ENCODE results near the gene HIPK4.

Gene HIPK4

GRCh38 chr19:40392894-40393517, 3.0 kb upstream of the HIPK4 start:
- TF ChIP-seq CTCF (IDR thresholded peaks at IDR 0.05; ENCODE audit: insufficient read depth, missing control alignments): peak; percentile 25
- DNase-seq (ENCODE audit: insufficient read length, low spot score) (no peak), FAIRE-seq (no peak)

DNA sequence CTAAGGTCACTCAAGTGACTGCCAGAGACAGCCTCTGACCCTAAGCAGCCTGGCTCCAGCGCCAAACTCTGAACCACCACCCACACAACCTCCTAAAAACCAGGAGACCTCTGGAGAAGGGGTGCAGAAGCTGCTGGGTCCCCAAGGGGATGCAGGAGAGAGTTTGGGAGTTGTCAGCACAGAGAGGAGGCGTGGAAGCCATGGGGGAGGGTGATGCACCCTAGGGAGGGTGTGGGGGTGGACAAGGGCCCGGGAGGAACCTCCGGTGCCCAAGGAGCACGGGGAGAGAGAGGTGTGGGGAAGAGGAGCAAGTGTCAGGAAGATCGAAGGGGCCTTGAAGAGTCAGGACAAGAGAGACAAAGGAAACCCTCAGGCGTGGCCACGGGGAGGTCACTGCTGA, 2.1 kb upstream of the HIPK4 start:
- no peak for TF ChIP-seq CTCF (IDR thresholded peaks at IDR 0.05; ENCODE audit: insufficient read depth, missing control alignments)
- no peak for FAIRE-seq
- DNase-seq (ENCODE audit: insufficient read length, low spot score): no peak

DNA sequence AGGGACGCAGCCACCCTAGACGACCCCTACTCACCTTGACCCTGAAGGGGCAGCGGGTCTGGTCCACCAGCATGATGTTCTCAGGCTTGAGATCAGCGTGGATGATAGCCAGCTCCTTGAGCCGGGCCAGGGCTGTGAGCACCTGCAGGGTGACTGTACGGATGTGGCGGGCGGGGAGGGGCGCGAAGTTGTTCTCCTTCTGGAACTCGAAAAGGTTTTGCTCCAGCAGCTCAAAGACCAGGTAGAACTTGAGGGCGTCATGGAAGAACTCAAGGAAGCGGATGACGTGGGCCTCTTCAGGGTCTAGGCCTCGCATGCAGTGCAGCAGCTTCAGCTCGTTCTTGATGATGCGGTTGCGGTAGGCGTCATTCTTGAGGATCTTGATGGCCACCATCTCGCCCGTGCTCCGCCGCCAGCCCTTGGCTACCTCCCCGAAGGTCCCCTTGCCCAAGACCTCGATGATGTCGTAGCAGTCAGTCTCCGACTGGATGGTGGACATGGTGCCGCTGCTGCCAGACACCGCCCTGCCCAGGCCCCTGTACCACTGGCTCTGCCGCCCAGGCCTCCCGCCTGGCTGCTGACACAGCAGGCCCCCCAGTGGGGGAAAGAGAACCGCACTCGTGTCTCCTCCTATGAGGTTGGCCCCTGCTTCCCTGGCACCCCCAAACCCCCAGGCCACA, 437 bp downstream of the HIPK4 start:
- DNase-seq (ENCODE audit: insufficient read length, low spot score) (no peak), FAIRE-seq (no peak)
- TF ChIP-seq CTCF (IDR thresholded peaks at IDR 0.05; ENCODE audit: insufficient read depth, missing control alignments): no peak

- TF ChIP-seq CTCF (IDR thresholded peaks at IDR 0.05; ENCODE audit: insufficient read depth, missing control alignments): no peak
- FAIRE-seq: no peak
- DNase-seq (ENCODE audit: insufficient read length, low spot score): no peak
These were observed 1.5 kb downstream of the HIPK4 start for GRCh38 chr19:40388481-40388880.

GRCh38 chr19:40387155-40387554, 2.8 kb downstream of the HIPK4 start:
- no peak for TF ChIP-seq CTCF (IDR thresholded peaks at IDR 0.05; ENCODE audit: insufficient read depth, missing control alignments)
- no peak for DNase-seq (ENCODE audit: insufficient read length, low spot score)
- FAIRE-seq: no peak

DNA sequence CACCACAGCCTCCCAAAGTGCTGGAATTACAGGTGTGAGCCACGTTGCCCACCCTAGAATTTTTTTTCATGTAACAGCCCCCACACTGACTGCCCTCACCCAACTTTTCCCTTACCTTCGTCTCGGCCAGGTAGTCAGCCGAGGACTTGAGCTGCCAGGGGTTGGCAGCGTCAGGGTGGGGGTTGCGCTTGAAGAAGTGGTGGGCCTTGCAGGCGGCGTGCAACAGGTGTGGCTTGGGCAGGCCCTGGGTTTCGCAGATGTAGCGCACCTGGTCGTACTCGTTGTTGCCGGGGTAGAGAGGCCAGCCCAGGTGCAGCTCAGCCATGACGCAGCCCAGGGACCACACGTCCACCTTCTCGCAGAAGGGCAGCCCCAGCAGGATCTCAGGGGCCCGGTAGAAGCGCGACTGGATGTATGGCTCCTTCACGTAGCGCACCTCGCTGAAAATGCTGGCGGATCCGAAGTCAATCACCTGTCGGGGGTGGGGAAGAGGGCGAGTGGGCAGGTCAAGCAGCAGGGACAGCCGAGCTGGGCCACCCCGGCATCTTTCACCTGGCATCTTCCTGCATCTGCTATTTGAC, 6.2 kb downstream of the HIPK4 start:
- DNase-seq (ENCODE audit: insufficient read length, low spot score): no peak
- TF ChIP-seq CTCF (IDR thresholded peaks at IDR 0.05; ENCODE audit: insufficient read depth, missing control alignments): no peak
- FAIRE-seq: no peak

DNA sequence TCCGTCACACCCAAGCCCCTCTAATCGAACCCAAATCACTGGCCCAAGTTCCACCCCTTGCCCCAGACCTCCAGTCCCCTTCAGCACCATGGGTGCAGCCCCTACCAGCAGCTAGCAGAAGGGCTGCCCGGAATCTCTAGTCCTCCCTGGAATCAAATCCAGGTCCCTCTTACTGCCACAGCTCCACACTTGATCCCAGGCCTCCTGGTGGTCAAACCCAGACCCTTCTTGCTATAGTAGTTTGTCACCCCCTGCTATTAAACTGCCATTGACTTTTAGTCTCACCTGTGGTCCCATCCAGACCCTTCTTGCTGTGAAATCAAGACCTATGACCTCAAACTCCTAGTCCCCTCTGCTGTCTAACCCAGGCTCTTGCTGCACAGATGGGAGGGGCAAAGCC, 8.7 kb downstream of the HIPK4 start:
- FAIRE-seq (no peak), DNase-seq (ENCODE audit: insufficient read length, low spot score) (no peak)
- TF ChIP-seq CTCF (IDR thresholded peaks at IDR 0.05; ENCODE audit: insufficient read depth, missing control alignments): no peak

Measured in D721Med (cell line).